MM.1S (cell line): ENCODE data around the gene CHDH.
A peak's percentile ranks its signal among the peaks of the same experiment; 100 is the strongest.

Experiments
- DNase-seq: peaks from one replicate; pipeline ENCODE4 v3.0.0-alpha.2; 2015
- H2AFZ ChIP-seq: fragments of 300-600 bp; sonication (generic); 2 replicates; pipeline ENCODE4 v1.6.0; 2016; ENCODE audit warnings: antibody characterized with exemption, low read length
- H3F3A ChIP-seq: fragments of 300-600 bp; sonication (generic); 2 replicates; pipeline ENCODE4 v1.6.1; 2016; ENCODE audit warnings: mild to moderate bottlenecking, antibody characterized with exemption, low read length, moderate library complexity, mixed read lengths; ENCODE audit not compliant: insufficient read depth
- H3K27ac ChIP-seq: fragments of 300-600 bp; sonication (generic); 2 replicates; pipeline ENCODE4 v1.5.1; 2016; ENCODE audit warnings: mild to moderate bottlenecking, low read length
- H3K27me3 ChIP-seq: fragments of 300-600 bp; sonication (generic); replicated peaks from 2 replicates; pipeline ENCODE4 v1.6.0; 2016; ENCODE audit warnings: low read length; ENCODE audit not compliant: insufficient read depth
- H3K36me3 ChIP-seq: fragments of 300-600 bp; sonication (generic); replicated peaks from 2 replicates; pipeline ENCODE4 v1.6.1; 2016; ENCODE audit warnings: mild to moderate bottlenecking, low read length, mixed read lengths; ENCODE audit not compliant: insufficient read depth
- H3K4me1 ChIP-seq: fragments of 300-600 bp; sonication (generic); 2 replicates; pipeline ENCODE4 v1.6.1; 2016; ENCODE audit warnings: low read length, mixed read lengths
- H3K4me2 ChIP-seq: fragments of 300-600 bp; sonication (generic); 2 replicates; pipeline ENCODE4 v1.6.0; 2016; ENCODE audit warnings: low read depth, low read length
- H3K4me3 ChIP-seq: fragments of 300-600 bp; sonication (generic); 2 replicates; pipeline ENCODE4 v1.5.1; 2016; ENCODE audit warnings: low read length, mixed read lengths
- H3K79me2 ChIP-seq: fragments of 300-600 bp; sonication (generic); 2 replicates; pipeline ENCODE4 v1.6.1; 2016; ENCODE audit warnings: mixed run types, low read length, mixed read lengths
- H3K9ac ChIP-seq: fragments of 300-600 bp; sonication (generic); 2 replicates; pipeline ENCODE4 v1.6.1; 2016; ENCODE audit warnings: low read length, mixed read lengths
- H3K9me2 ChIP-seq: fragments of 300-600 bp; sonication (generic); replicated peaks from 2 replicates; pipeline ENCODE4 v1.6.1; 2016; ENCODE audit warnings: mild to moderate bottlenecking, low read length, mixed read lengths; ENCODE audit not compliant: insufficient read depth
- H3K9me3 ChIP-seq: fragments of 300-600 bp; sonication (generic); replicated peaks from 2 replicates; pipeline ENCODE4 v1.6.1; 2016; ENCODE audit warnings: mild to moderate bottlenecking, low read length, mixed read lengths; ENCODE audit not compliant: insufficient read depth
- H4K20me1 ChIP-seq: fragments of 300-600 bp; sonication (generic); 2 replicates; pipeline ENCODE4 v1.6.1; 2016; ENCODE audit warnings: mild to moderate bottlenecking, low read length, moderate library complexity, mixed read lengths; ENCODE audit not compliant: insufficient read depth
- CTCF ChIP-seq: fragments of 300-600 bp; sonication (generic); IDR thresholded peaks from 2 replicates; pipeline ENCODE4 v1.5.1; 2016; ENCODE audit warnings: antibody characterized with exemption, low read length, mixed read lengths
- EZH2 ChIP-seq: fragments of 300-600 bp; sonication (generic); optimal IDR thresholded peaks from 2 replicates; pipeline ENCODE3; 2017; ENCODE audit warnings: low read depth, mild to moderate bottlenecking, antibody characterized with exemption, low read length, mixed read lengths
- EZH2phosphoT487 ChIP-seq: fragments of 300-600 bp; sonication (generic); IDR thresholded peaks from 2 replicates; pipeline ENCODE4 v1.6.1; 2018; ENCODE audit warnings: antibody characterized with exemption, low read length

The CHDH gene

DNA sequence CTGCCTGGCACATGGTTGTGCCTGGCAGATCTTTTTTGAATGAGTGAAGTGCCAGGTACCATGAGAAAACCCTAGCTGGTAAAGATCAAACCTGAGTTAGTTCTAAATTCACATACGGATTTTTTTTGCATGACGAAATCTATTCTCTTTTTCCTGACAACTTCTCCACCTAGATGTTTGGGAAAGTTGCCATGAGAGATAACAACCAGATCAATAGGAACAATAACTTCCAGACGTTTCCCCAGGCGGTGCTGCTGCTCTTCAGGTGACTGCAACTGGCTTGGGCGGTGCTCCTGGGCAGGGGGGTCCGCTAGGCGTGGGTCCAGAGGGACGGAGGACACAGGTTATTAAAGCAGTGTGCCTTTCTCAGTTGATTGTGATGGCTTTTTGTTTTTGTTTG is 71.8 kb downstream of the CHDH start:
- Histone ChIP-seq H3K4me3 (no peak overlapping the region), H3K4me2 (no peak overlapping the region), H3K79me2 (no peaks in the 10 kb centered on the region), H3F3A (no peaks in the 10 kb centered on the region), H3K9me3 (no peaks in the 10 kb centered on the region), H3K9me2 (no peaks in the 10 kb centered on the region), H3K9ac (no peak overlapping the region), H3K4me1 (0 out of 2 replicates have a peak, but pooled peaks cover 7% of the 10 kb centered on the region), H3K27me3 (no peaks in the 10 kb centered on the region), H3K36me3 (no peaks in the 10 kb centered on the region), H3K27ac (no peak overlapping the region), H4K20me1 (no peaks in the 10 kb centered on the region), H2AFZ (no peak overlapping the region; the same call in 1 of the 2 replicates)
- TF ChIP-seq EZH2 (no peak), EZH2phosphoT487 (no peak), CTCF (no peak)
- DNase-seq: no peak

- Histone ChIP-seq H3K9me2 (no peaks in the 10 kb centered on the region), H2AFZ (peak overlapping the region; percentile 36), H3F3A (no peaks in the 10 kb centered on the region), H3K4me2 (no peak overlapping the region), H3K9ac (no peak overlapping the region), H3K9me3 (no peaks in the 10 kb centered on the region), H3K79me2 (no peaks in the 10 kb centered on the region), H3K4me1 (0 out of 2 replicates have a peak, but pooled peaks cover 7% of the 10 kb centered on the region), H3K27me3 (no peaks in the 10 kb centered on the region), H4K20me1 (no peaks in the 10 kb centered on the region), H3K27ac (no peak overlapping the region), H3K4me3 (no peak overlapping the region), H3K36me3 (no peaks in the 10 kb centered on the region)
- no peak for TF ChIP-seq EZH2
- no peak for TF ChIP-seq EZH2phosphoT487
- no peak for TF ChIP-seq CTCF
- DNase-seq: no peak
These were observed 72.4 kb downstream of the CHDH start for GRCh38 chr3:53773611-53774368.

DNA sequence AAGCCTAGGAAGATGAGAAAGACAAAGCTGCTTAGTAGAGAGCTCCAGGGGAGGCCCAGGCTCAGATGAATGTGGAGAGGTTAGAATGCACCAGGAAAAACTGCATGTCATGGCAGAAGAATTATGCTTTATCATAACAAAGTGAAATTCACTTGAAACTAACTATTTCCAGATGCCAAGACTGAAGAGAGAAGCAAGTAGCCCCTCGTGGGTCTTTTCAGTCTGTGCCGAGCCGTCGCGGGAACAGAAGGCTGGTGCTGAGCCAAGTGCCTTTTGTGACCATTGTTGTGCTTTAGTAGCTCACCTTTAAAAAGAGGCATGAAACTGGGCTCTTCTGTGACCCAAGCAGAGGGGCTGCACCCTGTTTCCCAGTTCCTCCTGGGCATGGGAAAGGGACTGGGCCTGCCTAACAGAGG is 73.2 kb downstream of the CHDH start:
- no peaks in the 10 kb centered on the region for H4K20me1 ChIP-seq
- no peak for TF ChIP-seq CTCF
- TF ChIP-seq EZH2phosphoT487: no peak
- TF ChIP-seq EZH2: no peak
- no peaks in the 10 kb centered on the region for H3K36me3 ChIP-seq
- H3K4me2 ChIP-seq: no peak overlapping the region
- no peak overlapping the region for H3K4me3 ChIP-seq
- no peaks in the 10 kb centered on the region for H3K9me2 ChIP-seq
- no peak overlapping the region for H3K27ac ChIP-seq
- no peak overlapping the region for H2AFZ ChIP-seq
- DNase-seq: no peak
- 0 out of 2 replicates have a peak, but pooled peaks cover 7% of the 10 kb centered on the region for H3K4me1 ChIP-seq
- H3F3A ChIP-seq: no peaks in the 10 kb centered on the region
- no peaks in the 10 kb centered on the region for H3K79me2 ChIP-seq
- H3K9ac ChIP-seq: no peak overlapping the region
- H3K9me3 ChIP-seq: no peaks in the 10 kb centered on the region
- H3K27me3 ChIP-seq: no peaks in the 10 kb centered on the region
